Measurements from ENCODE around the gene DNASE1. TPM values are rescaled to one million over a fixed set of nuclear protein-coding genes. Genes with fewer than 3 reads are reported as not detected.

Gene DNASE1
- total and polyA plus RNA-seq, 9 of the 15 experiments (the other 6 are each of a cell fraction or from before 2014, with no cell fraction given), result 0.53 to 10.1 (median 5.9) TPM

- TF ChIP-seq ARID3A (IDR thresholded peaks at IDR 0.05; ENCODE audit: borderline replicate concordance, low read depth, low read length) (no peak), TAL1 (IDR thresholded peaks at IDR 0.05) (0 out of 2 replicates have a peak, but pooled peaks have one; percentile 11), UBTF (IDR thresholded peaks at IDR 0.05; ENCODE audit: borderline replicate concordance in 1 of 2, low read depth in 2 of 2, low read length in 2 of 2) (peak in 1 of 2 experiments; percentile 57; a peak in 1 of 4 replicates), FOXP4 (CRISPR knock-in tag; IDR thresholded peaks at IDR 0.05; ENCODE audit: borderline replicate concordance) (peak; percentile 36; the same call in 1 of the 2 replicates), ZNF134 (CRISPR knock-in tag; conservative IDR thresholded peaks at IDR 0.05) (no peak), ZNF609 (CRISPR knock-in tag; IDR thresholded peaks at IDR 0.05; ENCODE audit: borderline replicate concordance) (no peak), MYC (IDR thresholded peaks at IDR 0.05; ENCODE audit: low read depth, low read length) (no peak; the same call in 1 of the 2 replicates), MYC (CRISPR knock-in tag; IDR thresholded peaks at IDR 0.05; ENCODE audit: borderline replicate concordance, low read depth) (no peak), KDM4B (IDR thresholded peaks at IDR 0.05; ENCODE audit: borderline replicate concordance in 2 of 2, low read depth in 1 of 2) (no peak), SREBF1 (IDR thresholded peaks at IDR 0.05; ENCODE audit: borderline replicate concordance, low read depth, low read length) (no peak), THRAP3 (IDR thresholded peaks at IDR 0.05; ENCODE audit: borderline replicate concordance) (no peak), ETV6 (IDR thresholded peaks at IDR 0.05; ENCODE audit: borderline replicate concordance in 1 of 2, low read depth in 2 of 2, low read length in 1 of 2) (peak in 1 of 2 experiments; percentile 46; a peak in 2 of 4 replicates), ETV6 (CRISPR knock-in tag; IDR thresholded peaks at IDR 0.05; ENCODE audit: borderline replicate concordance) (no peak), ZBTB1 (CRISPR knock-in tag; IDR thresholded peaks at IDR 0.05; ENCODE audit: borderline replicate concordance, low read depth) (no peak)
Measured at GRCh38 chr16:3611146-3611975, 43.1 kb upstream of the DNASE1 start, which contains the start of gene SLX4 (continued).
